Measurements from ENCODE around the gene MAT2A. TPM values are rescaled to one million over a fixed set of nuclear protein-coding genes. Genes with fewer than 3 reads are reported as not detected.

Gene MAT2A
- total and polyA plus RNA-seq, 4 experiments from 2014 or later, result 75.4 to 182 (median 151) TPM

DNA sequence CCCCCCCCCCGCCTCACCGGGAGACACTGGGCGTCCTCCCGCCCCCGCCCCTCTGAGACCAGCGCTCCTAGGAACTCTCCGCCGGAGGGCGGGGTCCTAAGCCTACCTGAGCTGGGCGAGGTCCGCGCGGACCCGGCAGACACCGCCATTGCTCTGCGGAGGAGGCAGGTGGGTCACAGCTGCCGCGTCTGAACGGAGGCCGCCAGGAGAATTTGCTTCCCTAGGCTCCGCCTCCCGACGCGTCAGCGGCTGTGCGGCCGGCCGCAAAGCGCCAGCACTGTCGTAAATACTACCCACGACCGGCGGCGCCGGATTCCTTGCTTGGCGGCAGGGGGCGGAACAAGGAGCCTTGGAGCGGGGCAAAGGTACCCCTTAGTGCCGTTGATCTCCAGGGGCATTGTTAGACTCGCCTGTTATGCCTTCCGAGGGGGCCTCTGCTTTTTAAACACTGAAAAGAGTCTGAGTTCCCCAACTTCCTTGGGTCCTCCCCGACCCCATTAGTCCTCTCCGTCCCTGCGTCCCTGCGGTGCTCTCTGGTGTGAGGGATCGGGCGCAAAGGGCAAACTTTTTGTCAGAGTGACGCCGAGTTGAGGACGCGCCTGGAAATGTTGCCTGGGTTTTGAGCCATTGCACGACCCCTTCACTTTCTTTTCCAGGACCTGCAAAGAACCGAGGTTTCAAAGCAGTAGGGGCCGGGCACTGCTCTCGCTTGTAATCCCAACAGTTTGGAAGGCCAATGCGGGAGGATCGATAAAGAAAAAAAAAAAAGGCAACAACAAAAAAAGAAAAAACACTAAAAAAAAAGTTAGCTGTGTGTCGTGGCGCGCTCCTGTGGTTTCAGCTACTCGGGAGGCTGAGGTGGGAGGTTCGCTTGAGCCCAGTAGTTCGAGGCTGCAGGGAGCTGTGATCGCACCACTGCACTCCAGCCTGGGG, 22.6 kb downstream of the MAT2A start, which contains the start of gene GGCX:
Gene GGCX (minus strand): TSS at position 214 of the 933 bp plus-strand sequence. CDS start 65 bp downstream, at position 149.
- Histone ChIP-seq H3K36me3 (ENCODE audit: insufficient read depth, low read length) (peaks cover 5% of the 10 kb centered on the region), H3K4me3 (ENCODE audit: low read length in 2 of 2) (peak within 1 kb of the TSS; percentile 74 to 97), H3K4me1 (ENCODE audit: insufficient read depth, low read length) (peaks cover 19% of the 10 kb centered on the region), H3K9me3 (ENCODE audit: control insufficient read depth in 1 of 2, low read length in 2 of 2) (no peaks in the 10 kb centered on the region), H3K27ac (ENCODE audit: low read depth, low read length) (peak within 1 kb of the TSS; percentile 89), H3K27me3 (ENCODE audit: insufficient read depth, low read length) (no peaks in the 10 kb centered on the region)
- ChIA-PET CTCF (ENCODE audit: partially characterized antibody) (interaction anchor here (1.1 to 3.3 kb wide), 6 partner anchors 10 to 142 kb away, joined by 3 to 12 read pairs (median 6); partner anchors contain the start of genes MAT2A, RNF181 and TMEM150A), POLR2A (ENCODE audit: partially characterized antibody) (interaction anchor here (0.6 to 3.5 kb wide), 19 partner anchors 10 to 538 kb away, joined by 3 to 30 read pairs (median 8); partner anchors contain the start of genes C2orf68, MAT2A, RNF181 and SH2D6)
- H3K27me3 Mint-ChIP-seq, result no peaks in the 10 kb centered on the region
- peaks cover 8 to 16% of the 10 kb centered on the region in 2 donors for H3K36me3 Mint-ChIP-seq
- intact Hi-C loops (cut with micrococcal nuclease), result loop anchor here (1.0 to 2.0 kb wide), 9 partner anchors 9 to 143 kb away; partner anchors contain the start of genes C2orf68, MAT2A, RNF181 and SH2D6
- H3K4me1 Mint-ChIP-seq, result peaks cover 12 to 35% (median 22%) of the 10 kb centered on the region in 4 donors
- H3K27ac Mint-ChIP-seq, result peak within 1 kb of the TSS; percentile 94 to 99 (median 97)
- H3K9me3 Mint-ChIP-seq, result no peaks in the 10 kb centered on the region
- H3K4me3 Mint-ChIP-seq, result peak within 1 kb of the TSS; percentile 94 to 99 (median 98)
- peak; percentile 86 to 95 (median 87) for DNase-seq

DNA sequence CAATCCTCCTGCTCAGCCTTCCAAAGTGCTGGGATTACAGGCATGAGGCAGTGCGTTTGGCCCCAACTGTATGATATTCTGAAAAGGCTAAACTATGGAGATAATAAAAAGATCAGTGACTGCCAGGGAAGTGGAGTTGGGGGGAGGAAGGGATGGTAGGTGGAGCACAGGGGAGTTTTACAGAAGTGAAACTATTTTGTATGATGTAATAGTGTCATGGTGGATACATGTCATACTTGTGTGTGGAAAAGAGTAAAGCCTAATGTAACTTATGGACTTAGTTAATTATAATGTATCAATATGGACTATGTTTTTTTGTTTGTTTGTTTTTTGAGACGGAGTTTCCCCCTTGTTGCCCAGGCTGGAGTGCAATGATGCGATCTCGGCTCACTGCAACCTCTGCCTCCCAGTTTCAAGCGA, 25.2 kb downstream of the MAT2A start:
- no peaks in the 10 kb centered on the region for H3K9me3 ChIP-seq (ENCODE audit: control insufficient read depth in 1 of 2, low read length in 2 of 2)
- DNase-seq, result no peak
- H3K36me3 Mint-ChIP-seq, result peaks cover 0 to 6% of the 10 kb centered on the region in 2 donors
- no peaks in the 10 kb centered on the region for H3K9me3 Mint-ChIP-seq
- H3K4me3 Mint-ChIP-seq, result peak overlapping the region in 3 of 8 donors; percentile 2 to 57 (median 53)
- H3K27me3 ChIP-seq (ENCODE audit: insufficient read depth, low read length), result no peaks in the 10 kb centered on the region
- intact Hi-C loops (cut with micrococcal nuclease), result no loop called here
- H3K4me1 ChIP-seq (ENCODE audit: insufficient read depth, low read length), result peaks cover 19% of the 10 kb centered on the region
- no peaks in the 10 kb centered on the region for H3K36me3 ChIP-seq (ENCODE audit: insufficient read depth, low read length)
- H3K27me3 Mint-ChIP-seq, result peaks cover 0 to 2% of the 10 kb centered on the region in 2 donors
- H3K4me1 Mint-ChIP-seq, result peaks cover 10 to 30% (median 19%) of the 10 kb centered on the region in 4 donors
- ChIA-PET CTCF (ENCODE audit: partially characterized antibody) (interaction anchor here (0.6 kb wide), 1 partner anchor 13 kb away, joined by 3 read pairs; no protein-coding TSS in a partner anchor), POLR2A (ENCODE audit: partially characterized antibody) (interaction anchor here (0.6 to 1.6 kb wide), 2 partner anchors 25 to 237 kb away, joined by 3 to 5 read pairs; partner anchors contain the start of genes MAT2A and TGOLN2)
- no peak overlapping the region for H3K27ac ChIP-seq (ENCODE audit: low read depth, low read length)
- H3K4me3 ChIP-seq (ENCODE audit: low read length in 2 of 2), result no peak overlapping the region
- peak overlapping the region in 3 of 7 donors; percentile 7 to 43 (median 13) for H3K27ac Mint-ChIP-seq

DNA sequence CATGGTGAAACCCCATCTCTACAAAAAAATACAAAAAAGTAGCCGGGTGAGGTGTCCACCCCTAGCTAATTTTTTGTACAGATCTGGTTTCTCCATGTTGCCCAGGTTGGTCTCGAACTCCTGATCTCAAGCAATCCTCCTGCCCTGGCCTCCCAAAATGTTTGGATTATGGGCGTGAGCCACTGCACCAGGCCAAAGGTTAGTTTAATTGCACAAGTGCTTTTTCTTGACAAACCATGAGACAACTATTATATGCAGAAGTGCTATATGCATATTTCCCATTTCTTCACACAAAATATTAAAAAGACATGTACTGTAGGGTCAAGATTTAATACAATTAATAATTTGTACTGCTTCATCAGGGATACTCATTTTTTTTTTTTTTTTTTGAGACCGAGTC, 27.3 kb downstream of the MAT2A start:
- ChIA-PET CTCF (ENCODE audit: partially characterized antibody) (interaction anchor here (1.2 to 2.5 kb wide), 2 partner anchors 10 to 49 kb away, joined by 3 to 7 read pairs; partner anchors contain the start of genes USP39 and VAMP8), POLR2A (ENCODE audit: partially characterized antibody) (interaction anchor here (1.8 kb wide), 1 partner anchor 29 kb away, joined by 5 read pairs; the partner anchor contains the start of gene RNF181)
- H3K36me3 Mint-ChIP-seq, result peaks cover 0 to 4% of the 10 kb centered on the region in 2 donors
- H3K36me3 ChIP-seq (ENCODE audit: insufficient read depth, low read length), result no peaks in the 10 kb centered on the region
- H3K9me3 Mint-ChIP-seq, result peaks cover 0 to 1% (median 0%) of the 10 kb centered on the region in 8 donors
- H3K4me3 Mint-ChIP-seq, result no peak overlapping the region
- intact Hi-C loops (cut with micrococcal nuclease), result no loop called here
- no peak for DNase-seq
- H3K4me3 ChIP-seq (ENCODE audit: low read length in 2 of 2), result no peak overlapping the region
- peaks cover 4% of the 10 kb centered on the region for H3K4me1 ChIP-seq (ENCODE audit: insufficient read depth, low read length)
- no peaks in the 10 kb centered on the region for H3K27me3 ChIP-seq (ENCODE audit: insufficient read depth, low read length)
- H3K27ac Mint-ChIP-seq, result no peak overlapping the region
- no peak overlapping the region for H3K27ac ChIP-seq (ENCODE audit: low read depth, low read length)
- peaks cover 0 to 11% (median 4%) of the 10 kb centered on the region in 4 donors for H3K4me1 Mint-ChIP-seq
- H3K9me3 ChIP-seq (ENCODE audit: control insufficient read depth in 1 of 2, low read length in 2 of 2), result no peaks in the 10 kb centered on the region
- peaks cover 0 to 7% of the 10 kb centered on the region in 2 donors for H3K27me3 Mint-ChIP-seq

DNA sequence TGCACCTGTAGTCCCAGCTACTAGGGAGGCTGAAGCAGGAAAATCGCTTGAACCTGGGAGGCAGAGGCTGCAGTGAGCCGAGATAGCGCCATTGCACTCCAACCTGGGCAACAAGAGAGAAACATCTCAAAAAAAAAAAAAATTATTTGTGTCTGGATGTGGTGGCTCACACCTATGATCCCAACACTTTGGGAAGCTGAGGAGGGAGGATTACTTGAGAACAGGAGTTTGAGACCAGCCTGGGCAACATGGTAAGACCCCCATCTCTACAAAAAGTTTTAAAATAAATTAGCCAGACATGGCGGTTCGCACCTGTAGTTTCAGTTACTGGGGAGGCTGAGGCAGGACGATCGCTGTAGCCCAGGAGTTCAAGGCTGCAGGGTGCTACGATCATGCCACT, 36.8 kb downstream of the MAT2A start:
- peaks cover 30% of the 10 kb centered on the region for H3K4me1 ChIP-seq (ENCODE audit: insufficient read depth, low read length)
- H3K4me3 ChIP-seq (ENCODE audit: low read length in 2 of 2), result no peak overlapping the region
- H3K27ac Mint-ChIP-seq, result no peak overlapping the region
- ChIA-PET POLR2A (ENCODE audit: partially characterized antibody) (interaction anchor here (0.6 to 5.7 kb wide), 2 partner anchors 20 to 247 kb away, joined by 3 to 50 read pairs; partner anchors contain the start of gene RNF181), CTCF (ENCODE audit: partially characterized antibody) (interaction anchor here (3.1 kb wide), 1 partner anchor 9 kb away, joined by 7 read pairs; no protein-coding TSS in a partner anchor)
- H3K27ac ChIP-seq (ENCODE audit: low read depth, low read length), result no peak overlapping the region
- no peak for DNase-seq
- H3K9me3 Mint-ChIP-seq, result no peaks in the 10 kb centered on the region
- intact Hi-C loops (cut with micrococcal nuclease), result loop anchor here (2.0 kb wide), 1 partner anchor 19 kb away; the partner anchor contains the start of gene RNF181
- no peaks in the 10 kb centered on the region for H3K27me3 Mint-ChIP-seq
- no peak overlapping the region for H3K4me3 Mint-ChIP-seq
- H3K9me3 ChIP-seq (ENCODE audit: control insufficient read depth in 1 of 2, low read length in 2 of 2), result no peaks in the 10 kb centered on the region
- no peaks in the 10 kb centered on the region for H3K36me3 ChIP-seq (ENCODE audit: insufficient read depth, low read length)
- peaks cover 16 to 35% (median 27%) of the 10 kb centered on the region in 4 donors for H3K4me1 Mint-ChIP-seq
- H3K36me3 Mint-ChIP-seq, result peaks cover 8 to 11% of the 10 kb centered on the region in 2 donors
- no peaks in the 10 kb centered on the region for H3K27me3 ChIP-seq (ENCODE audit: insufficient read depth, low read length)

DNA sequence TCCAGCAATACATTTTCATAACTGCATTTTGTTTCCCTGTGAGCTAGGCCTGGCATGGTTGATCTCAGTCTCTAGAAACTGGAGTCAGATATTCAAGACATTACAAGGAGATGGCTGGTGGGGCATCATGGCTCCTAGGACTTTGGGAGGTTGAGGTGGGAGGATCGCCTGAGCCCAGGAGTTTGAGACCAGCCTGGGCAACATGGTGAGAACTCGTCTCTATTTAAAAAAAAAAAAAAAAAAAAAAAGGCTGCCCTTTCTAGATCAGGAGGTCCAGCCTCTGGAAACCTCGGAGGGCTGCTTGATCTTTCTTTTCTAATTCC, 38.1 kb downstream of the MAT2A start:
- Mint-ChIP-seq H3K4me1 (peaks cover 20 to 42% (median 33%) of the 10 kb centered on the region in 4 donors), H3K36me3 (peaks cover 15 to 18% of the 10 kb centered on the region in 2 donors), H3K9me3 (no peaks in the 10 kb centered on the region), H3K27me3 (no peaks in the 10 kb centered on the region), H3K4me3 (peak overlapping the region; percentile 90 to 98 (median 96)), H3K27ac (peak overlapping the region; percentile 86 to 98 (median 93))
- no peaks in the 10 kb centered on the region for H3K27me3 ChIP-seq (ENCODE audit: insufficient read depth, low read length)
- CTCF ChIA-PET (ENCODE audit: partially characterized antibody), result interaction anchor here (0.5 to 3.1 kb wide), 6 partner anchors 10 to 279 kb away, joined by 3 to 8 read pairs (median 4); no protein-coding TSS in a partner anchor
- H3K4me3 ChIP-seq (ENCODE audit: low read length in 2 of 2), result peak overlapping the region; percentile 62 to 86
- no peak for DNase-seq
- intact Hi-C loops (cut with micrococcal nuclease), result loop anchor here (1.0 to 2.0 kb wide), 2 partner anchors 16 to 18 kb away; partner anchors contain the start of genes GGCX and RNF181
- peak overlapping the region; percentile 76 for H3K27ac ChIP-seq (ENCODE audit: low read depth, low read length)
- peaks cover 8% of the 10 kb centered on the region for H3K36me3 ChIP-seq (ENCODE audit: insufficient read depth, low read length)
- H3K9me3 ChIP-seq (ENCODE audit: control insufficient read depth in 1 of 2, low read length in 2 of 2), result no peaks in the 10 kb centered on the region
- POLR2A ChIA-PET (ENCODE audit: partially characterized antibody), result interaction anchor here (0.7 to 5.7 kb wide), 14 partner anchors 8 to 249 kb away, joined by 3 to 50 read pairs (median 6); partner anchors contain the start of genes GGCX, MAT2A, RNF181 and TGOLN2
- H3K4me1 ChIP-seq (ENCODE audit: insufficient read depth, low read length), result peaks cover 30% of the 10 kb centered on the region

DNA sequence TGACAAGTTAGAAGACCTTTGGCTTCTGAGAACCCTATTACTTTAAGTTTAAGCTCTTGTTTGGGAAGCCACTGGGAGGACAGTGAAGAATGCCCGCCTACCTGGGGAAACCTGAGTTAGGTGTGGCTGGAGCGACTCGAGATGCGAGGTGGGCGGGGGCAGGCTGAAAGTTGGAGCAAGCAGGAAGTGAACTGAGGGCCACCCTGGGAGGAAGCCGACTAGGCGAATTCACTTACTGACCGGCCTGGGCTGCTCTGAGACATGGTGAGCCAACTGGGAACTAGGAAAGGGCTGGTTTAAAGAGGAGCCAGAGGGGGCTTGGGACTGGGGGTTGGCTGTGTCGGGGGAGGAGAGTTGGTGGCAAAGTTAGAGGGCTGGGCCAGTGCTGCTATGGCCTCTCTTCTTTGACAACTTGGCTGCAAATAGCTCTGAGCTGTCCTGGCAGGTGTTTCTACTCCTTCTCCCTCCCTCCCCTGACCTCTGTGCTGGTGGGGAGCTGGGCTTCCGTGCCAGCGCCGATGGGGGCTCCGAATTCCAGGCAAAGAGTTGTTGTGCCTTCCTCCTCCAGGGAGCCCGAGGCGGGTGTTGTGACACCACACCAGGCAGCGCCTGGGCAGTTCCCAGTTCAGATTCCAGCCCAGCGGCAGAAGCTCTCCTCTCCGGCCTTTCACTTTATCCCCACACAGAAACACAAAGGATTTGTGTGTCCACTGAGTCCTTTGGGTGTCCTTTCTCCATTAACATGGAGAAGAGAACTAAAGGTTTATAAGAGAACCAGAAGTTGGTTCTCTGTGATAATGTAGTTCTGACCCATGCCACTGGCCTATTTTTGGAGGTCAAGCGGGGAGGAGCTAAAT, 38.6 kb downstream of the MAT2A start, which contains the start of gene VAMP8:
Gene VAMP8 (plus strand): TSS at position 201 of the 857 bp plus-strand sequence. CDS start 61 bp downstream, at position 262.
- Mint-ChIP-seq H3K27me3 (no peaks in the 10 kb centered on the region), H3K4me3 (peak within 1 kb of the TSS; percentile 90 to 98 (median 96)), H3K36me3 (peaks cover 21 to 23% of the 10 kb centered on the region in 2 donors), H3K9me3 (no peaks in the 10 kb centered on the region), H3K27ac (peak within 1 kb of the TSS; percentile 86 to 98 (median 93)), H3K4me1 (peaks cover 20 to 48% (median 36%) of the 10 kb centered on the region in 4 donors)
- no peaks in the 10 kb centered on the region for H3K9me3 ChIP-seq (ENCODE audit: control insufficient read depth in 1 of 2, low read length in 2 of 2)
- H3K36me3 ChIP-seq (ENCODE audit: insufficient read depth, low read length), result peaks cover 12% of the 10 kb centered on the region
- ChIA-PET POLR2A (ENCODE audit: partially characterized antibody) (interaction anchor here (1.0 to 5.7 kb wide), 17 partner anchors 9 to 250 kb away, joined by 3 to 50 read pairs (median 6); partner anchors contain the start of genes C2orf68, GGCX, MAT2A and RNF181), CTCF (ENCODE audit: partially characterized antibody) (interaction anchor here (0.5 to 3.1 kb wide), 5 partner anchors 11 to 279 kb away, joined by 3 to 8 read pairs (median 5); no protein-coding TSS in a partner anchor)
- peak within 1 kb of the TSS; percentile 76 for H3K27ac ChIP-seq (ENCODE audit: low read depth, low read length)
- no peaks in the 10 kb centered on the region for H3K27me3 ChIP-seq (ENCODE audit: insufficient read depth, low read length)
- peak; percentile 48 to 75 (median 57) for DNase-seq
- intact Hi-C loops (cut with micrococcal nuclease), result loop anchor here (1.0 to 2.0 kb wide), 3 partner anchors 16 to 25 kb away; partner anchors contain the start of genes GGCX, RNF181 and TMEM150A
- H3K4me1 ChIP-seq (ENCODE audit: insufficient read depth, low read length), result peaks cover 30% of the 10 kb centered on the region
- peak within 1 kb of the TSS; percentile 62 to 86 for H3K4me3 ChIP-seq (ENCODE audit: low read length in 2 of 2)
